ENCODE results near the gene BTN2A1.
"Not testable (repeated sequence)": the region's sequence is repeated elsewhere in the genome, so short reads cannot be mapped to it uniquely, and the experiment has no call there.

BTN2A1 gene
- 31.9 to 87.5 reads per million in 2 experiments for total RNA-seq

GRCh38 chr6:26457806-26458688 is at the start of gene BTN2A1:
Gene BTN2A1 (plus strand): TSS chr6:26457955. CDS start chr6:26458637, 682 bp downstream.
- DNase-seq (ENCODE audit: low read depth) = peak; percentile 68

GRCh38 chr6:26408828-26409730 is 48.7 kb upstream of the BTN2A1 start:
- DNase-seq (ENCODE audit: low read depth) = no peak

- DNase-seq (ENCODE audit: low read depth) = no peak
Measured at GRCh38 chr6:26411751-26412150, 46.0 kb upstream of the BTN2A1 start.

- no peak for DNase-seq (ENCODE audit: low read depth)
Measured at GRCh38 chr6:26412228-26412627, 45.5 kb upstream of the BTN2A1 start.

- DNase-seq (ENCODE audit: low read depth) = no peak
Measured at GRCh38 chr6:26412954-26413353, 44.8 kb upstream of the BTN2A1 start.

- DNase-seq (ENCODE audit: low read depth) = no peak
Measured at GRCh38 chr6:26414281-26414680, 43.5 kb upstream of the BTN2A1 start.

- no peak for DNase-seq (ENCODE audit: low read depth)
Measured at GRCh38 chr6:26415036-26415614, 42.6 kb upstream of the BTN2A1 start.

- no peak for DNase-seq (ENCODE audit: low read depth)
Measured at GRCh38 chr6:26415791-26416190, 42.0 kb upstream of the BTN2A1 start.

GRCh38 chr6:26416288-26416687 is 41.5 kb upstream of the BTN2A1 start:
- DNase-seq (ENCODE audit: low read depth) = no peak

- DNase-seq (ENCODE audit: low read depth) = not testable (repeated sequence)
Measured at GRCh38 chr6:26418077-26418476, 39.7 kb upstream of the BTN2A1 start.

GRCh38 chr6:26418795-26419194 is 39.0 kb upstream of the BTN2A1 start:
- DNase-seq (ENCODE audit: low read depth) = not testable (repeated sequence)

GRCh38 chr6:26420688-26421171 is 37.0 kb upstream of the BTN2A1 start:
- no peak for DNase-seq (ENCODE audit: low read depth)

GRCh38 chr6:26421259-26422144 is 36.3 kb upstream of the BTN2A1 start:
- peak; percentile 16 for DNase-seq (ENCODE audit: low read depth)

GRCh38 chr6:26422329-26422728 is 35.4 kb upstream of the BTN2A1 start:
- no peak for DNase-seq (ENCODE audit: low read depth)

- DNase-seq (ENCODE audit: low read depth) = no peak
Measured at GRCh38 chr6:26426691-26427450, 30.9 kb upstream of the BTN2A1 start.

GRCh38 chr6:26427451-26427809 is 30.3 kb upstream of the BTN2A1 start:
- no peak for DNase-seq (ENCODE audit: low read depth)

- DNase-seq (ENCODE audit: low read depth) = no peak
Measured at GRCh38 chr6:26428206-26428605, 29.5 kb upstream of the BTN2A1 start.

- DNase-seq (ENCODE audit: low read depth) = no peak
Measured at GRCh38 chr6:26430787-26431186, 27.0 kb upstream of the BTN2A1 start.

GRCh38 chr6:26431258-26432172 is 26.2 kb upstream of the BTN2A1 start:
- DNase-seq (ENCODE audit: low read depth) = no peak

Data from T follicular helper cell (primary cell).